Measurements from ENCODE around the gene SAFB2.

SAFB2 gene

GRCh38 chr19:5580161-5580571 lies 42.4 kb downstream of the SAFB2 start:
- H3K36me3 Mint-ChIP-seq (ENCODE audit: insufficient read depth), result peaks cover 12% of the 10 kb centered on the region
- H3K9me3 Mint-ChIP-seq, result no peaks in the 10 kb centered on the region
- H3K27ac Mint-ChIP-seq (ENCODE audit: low read depth), result no peak overlapping the region
- H3K4me1 Mint-ChIP-seq, result peaks cover 12% of the 10 kb centered on the region
- no peak for DNase-seq (ENCODE audit: low spot score in 2 of 2)
- no peak overlapping the region for H3K4me3 Mint-ChIP-seq
- no peak for ATAC-seq (replicated peaks; ENCODE audit: extremely low read depth, poor library complexity, severe bottlenecking)
- no peaks in the 10 kb centered on the region for H3K27me3 Mint-ChIP-seq

GRCh38 chr19:5579697-5580096 lies 42.9 kb downstream of the SAFB2 start:
- no peak for DNase-seq (ENCODE audit: low spot score in 2 of 2)
- Mint-ChIP-seq H3K9me3 (no peaks in the 10 kb centered on the region), H3K27me3 (no peaks in the 10 kb centered on the region), H3K4me3 (no peak overlapping the region), H3K36me3 (ENCODE audit: insufficient read depth) (peaks cover 10% of the 10 kb centered on the region), H3K27ac (ENCODE audit: low read depth) (peak overlapping the region; percentile 35), H3K4me1 (peaks cover 12% of the 10 kb centered on the region)
- no peak for ATAC-seq (replicated peaks; ENCODE audit: extremely low read depth, poor library complexity, severe bottlenecking)

GRCh38 chr19:5579286-5579685 lies 43.3 kb downstream of the SAFB2 start:
- no peaks in the 10 kb centered on the region for H3K9me3 Mint-ChIP-seq
- peaks cover 10% of the 10 kb centered on the region for H3K36me3 Mint-ChIP-seq (ENCODE audit: insufficient read depth)
- no peak for DNase-seq (ENCODE audit: low spot score in 2 of 2)
- H3K27ac Mint-ChIP-seq (ENCODE audit: low read depth), result peak overlapping the region; percentile 35
- H3K4me3 Mint-ChIP-seq, result no peak overlapping the region
- H3K27me3 Mint-ChIP-seq, result no peaks in the 10 kb centered on the region
- no peak for ATAC-seq (replicated peaks; ENCODE audit: extremely low read depth, poor library complexity, severe bottlenecking)
- peaks cover 12% of the 10 kb centered on the region for H3K4me1 Mint-ChIP-seq

GRCh38 chr19:5578097-5578846 lies 44.3 kb downstream of the SAFB2 start:
- Mint-ChIP-seq H3K36me3 (ENCODE audit: insufficient read depth) (peaks cover 5% of the 10 kb centered on the region), H3K4me1 (peaks cover 12% of the 10 kb centered on the region), H3K4me3 (peak overlapping the region; percentile 4), H3K27ac (ENCODE audit: low read depth) (peak overlapping the region; percentile 81), H3K9me3 (no peaks in the 10 kb centered on the region), H3K27me3 (no peaks in the 10 kb centered on the region)
- ATAC-seq (replicated peaks; ENCODE audit: extremely low read depth, poor library complexity, severe bottlenecking), result peak; percentile 65
- peak; percentile 39 to 65 for DNase-seq (ENCODE audit: low spot score in 2 of 2)

- Mint-ChIP-seq H3K27me3 (no peaks in the 10 kb centered on the region), H3K36me3 (ENCODE audit: insufficient read depth) (peaks cover 2% of the 10 kb centered on the region), H3K4me1 (peaks cover 12% of the 10 kb centered on the region), H3K4me3 (no peak overlapping the region), H3K9me3 (no peaks in the 10 kb centered on the region), H3K27ac (ENCODE audit: low read depth) (no peak overlapping the region)
- ATAC-seq (replicated peaks; ENCODE audit: extremely low read depth, poor library complexity, severe bottlenecking) (no peak), DNase-seq (ENCODE audit: low spot score in 2 of 2) (no peak)
Measured at GRCh38 chr19:5575590-5575989, 47.0 kb downstream of the SAFB2 start.

DNA sequence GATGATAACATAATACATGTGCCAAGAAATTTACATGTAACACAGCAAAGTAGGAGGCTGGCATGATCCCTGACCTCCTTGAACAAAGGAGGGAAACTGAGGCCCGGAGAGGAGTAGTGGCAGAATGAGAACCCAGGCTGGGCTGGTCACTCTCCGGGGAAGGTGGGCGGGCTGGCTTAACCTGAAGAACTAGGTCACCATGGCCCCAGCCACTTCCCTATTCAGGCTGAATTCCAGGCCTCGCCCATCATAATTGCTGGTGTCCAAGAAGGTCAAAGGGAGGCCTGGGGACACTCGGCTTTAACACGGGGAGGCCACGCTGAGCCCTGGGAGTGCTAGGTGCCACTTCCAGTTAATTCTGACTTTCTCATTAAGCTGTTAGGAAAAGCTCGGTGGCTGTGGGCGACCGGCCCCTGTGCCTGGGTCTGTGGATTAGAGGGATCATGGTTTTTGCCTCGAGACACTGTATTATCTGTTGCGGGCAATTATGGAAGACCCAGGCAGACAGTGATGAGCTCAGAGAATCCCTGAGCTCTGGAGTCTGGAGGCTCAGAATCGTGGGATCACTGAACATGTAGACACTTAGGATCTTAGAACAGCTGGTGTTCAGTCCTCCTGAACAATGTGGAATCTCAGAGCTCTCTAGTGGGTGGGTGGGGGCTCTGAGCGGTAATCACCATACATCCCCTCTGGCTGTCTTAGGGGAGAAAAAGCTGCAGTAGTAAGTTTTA lies 49.9 kb downstream of the SAFB2 start:
- H3K27ac Mint-ChIP-seq (ENCODE audit: low read depth), result no peak overlapping the region
- no peaks in the 10 kb centered on the region for H3K27me3 Mint-ChIP-seq
- DNase-seq (ENCODE audit: low spot score in 2 of 2) (no peak), ATAC-seq (replicated peaks; ENCODE audit: extremely low read depth, poor library complexity, severe bottlenecking) (no peak)
- peaks cover 2% of the 10 kb centered on the region for H3K4me1 Mint-ChIP-seq
- H3K9me3 Mint-ChIP-seq, result no peaks in the 10 kb centered on the region
- H3K36me3 Mint-ChIP-seq (ENCODE audit: insufficient read depth), result peaks cover 2% of the 10 kb centered on the region
- H3K4me3 Mint-ChIP-seq, result no peak overlapping the region

DNA sequence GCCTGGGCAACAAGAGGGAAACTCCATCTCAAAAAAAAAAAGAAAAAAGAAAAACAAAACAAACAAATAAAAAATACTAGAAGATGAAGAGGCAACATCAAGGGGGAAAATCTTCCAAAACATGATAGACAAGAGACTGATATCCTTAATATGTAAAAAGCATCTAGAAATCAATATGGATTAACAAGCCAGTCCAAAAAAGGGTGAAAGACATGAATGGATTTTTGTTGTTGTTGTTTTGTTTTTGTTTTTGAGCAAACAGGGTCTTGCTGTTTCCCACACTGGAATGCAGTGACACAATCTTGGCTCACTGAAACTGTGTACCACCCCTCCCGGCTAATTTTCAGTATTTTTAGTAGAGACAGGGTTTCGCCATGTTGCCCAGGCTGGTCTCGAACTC lies 50.8 kb downstream of the SAFB2 start:
- no peak overlapping the region for H3K4me3 Mint-ChIP-seq
- H3K9me3 Mint-ChIP-seq, result no peaks in the 10 kb centered on the region
- no peak overlapping the region for H3K27ac Mint-ChIP-seq (ENCODE audit: low read depth)
- H3K27me3 Mint-ChIP-seq, result no peaks in the 10 kb centered on the region
- DNase-seq (ENCODE audit: low spot score in 2 of 2) (no peak), ATAC-seq (replicated peaks; ENCODE audit: extremely low read depth, poor library complexity, severe bottlenecking) (no peak)
- no peaks in the 10 kb centered on the region for H3K4me1 Mint-ChIP-seq
- H3K36me3 Mint-ChIP-seq (ENCODE audit: insufficient read depth), result peaks cover 2% of the 10 kb centered on the region

DNA sequence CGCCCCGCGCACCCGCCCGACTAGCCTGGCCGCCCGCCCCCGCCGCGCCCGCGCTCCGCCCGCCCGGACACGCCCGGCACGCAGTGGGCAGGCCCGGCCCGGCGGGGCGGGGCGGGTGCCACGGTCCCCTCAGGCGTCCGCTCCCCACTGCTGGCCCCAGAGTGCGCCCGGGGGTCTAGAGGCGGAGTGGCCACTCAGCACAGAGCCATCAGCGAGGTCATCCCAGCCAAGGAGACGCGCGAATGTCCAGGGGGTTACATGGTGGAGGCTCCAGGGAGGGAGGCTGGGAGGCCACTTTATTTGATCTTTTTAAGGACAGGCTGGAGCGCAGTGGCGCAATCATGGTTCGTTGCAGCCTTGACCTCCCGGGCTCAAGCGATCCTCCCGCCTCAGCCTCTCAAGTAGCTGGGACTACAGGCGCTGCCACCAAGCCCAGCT lies 54.6 kb downstream of the SAFB2 start:
- no peak for ATAC-seq (replicated peaks; ENCODE audit: extremely low read depth, poor library complexity, severe bottlenecking)
- H3K9me3 Mint-ChIP-seq, result no peaks in the 10 kb centered on the region
- no peaks in the 10 kb centered on the region for H3K4me1 Mint-ChIP-seq
- H3K4me3 Mint-ChIP-seq, result no peak overlapping the region
- H3K27ac Mint-ChIP-seq (ENCODE audit: low read depth), result no peak overlapping the region
- DNase-seq (ENCODE audit: low spot score in 2 of 2), result no peak
- H3K27me3 Mint-ChIP-seq, result peaks cover 3% of the 10 kb centered on the region
- peaks cover 2% of the 10 kb centered on the region for H3K36me3 Mint-ChIP-seq (ENCODE audit: insufficient read depth)

GRCh38 chr19:5567360-5567969 lies 55.1 kb downstream of the SAFB2 start, which contains the start of gene TINCR:
TSS of gene TINCR (minus strand) at chr19:5567953.
- peaks cover 9% of the 10 kb centered on the region for H3K27me3 Mint-ChIP-seq
- no peak within 1 kb of the TSS for H3K27ac Mint-ChIP-seq (ENCODE audit: low read depth)
- no peak within 1 kb of the TSS for H3K4me3 Mint-ChIP-seq
- no peak for DNase-seq (ENCODE audit: low spot score in 2 of 2)
- no peaks in the 10 kb centered on the region for H3K4me1 Mint-ChIP-seq
- no peaks in the 10 kb centered on the region for H3K9me3 Mint-ChIP-seq
- peaks cover 2% of the 10 kb centered on the region for H3K36me3 Mint-ChIP-seq (ENCODE audit: insufficient read depth)
- no peak for ATAC-seq (replicated peaks; ENCODE audit: extremely low read depth, poor library complexity, severe bottlenecking)

DNA sequence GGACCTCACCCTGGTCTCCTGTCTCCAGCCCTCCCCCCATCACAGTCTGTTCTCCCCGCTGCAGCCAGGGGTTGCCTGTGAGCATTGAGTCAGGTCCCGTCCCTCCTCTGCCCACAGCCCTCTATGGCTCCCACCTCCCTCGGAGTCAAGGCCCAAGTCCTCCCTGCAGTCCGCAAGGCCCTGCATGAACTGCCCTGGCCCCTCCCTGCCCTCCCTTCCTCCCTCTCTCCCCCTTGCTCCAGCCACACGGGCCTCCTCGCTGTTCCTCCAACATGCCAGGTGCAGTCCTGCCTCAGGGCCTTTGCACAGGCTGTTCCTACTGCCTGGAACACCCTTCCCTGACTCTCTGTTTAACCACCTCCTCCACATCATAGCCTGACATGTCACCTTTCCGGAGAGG lies 57.6 kb downstream of the SAFB2 start:
- no peaks in the 10 kb centered on the region for H3K9me3 Mint-ChIP-seq
- ATAC-seq (replicated peaks; ENCODE audit: extremely low read depth, poor library complexity, severe bottlenecking), result no peak
- H3K4me1 Mint-ChIP-seq, result no peaks in the 10 kb centered on the region
- H3K4me3 Mint-ChIP-seq, result no peak overlapping the region
- peaks cover 15% of the 10 kb centered on the region for H3K27me3 Mint-ChIP-seq
- H3K36me3 Mint-ChIP-seq (ENCODE audit: insufficient read depth), result peaks cover 1% of the 10 kb centered on the region
- no peak for DNase-seq (ENCODE audit: low spot score in 2 of 2)
- no peak overlapping the region for H3K27ac Mint-ChIP-seq (ENCODE audit: low read depth)

DNA sequence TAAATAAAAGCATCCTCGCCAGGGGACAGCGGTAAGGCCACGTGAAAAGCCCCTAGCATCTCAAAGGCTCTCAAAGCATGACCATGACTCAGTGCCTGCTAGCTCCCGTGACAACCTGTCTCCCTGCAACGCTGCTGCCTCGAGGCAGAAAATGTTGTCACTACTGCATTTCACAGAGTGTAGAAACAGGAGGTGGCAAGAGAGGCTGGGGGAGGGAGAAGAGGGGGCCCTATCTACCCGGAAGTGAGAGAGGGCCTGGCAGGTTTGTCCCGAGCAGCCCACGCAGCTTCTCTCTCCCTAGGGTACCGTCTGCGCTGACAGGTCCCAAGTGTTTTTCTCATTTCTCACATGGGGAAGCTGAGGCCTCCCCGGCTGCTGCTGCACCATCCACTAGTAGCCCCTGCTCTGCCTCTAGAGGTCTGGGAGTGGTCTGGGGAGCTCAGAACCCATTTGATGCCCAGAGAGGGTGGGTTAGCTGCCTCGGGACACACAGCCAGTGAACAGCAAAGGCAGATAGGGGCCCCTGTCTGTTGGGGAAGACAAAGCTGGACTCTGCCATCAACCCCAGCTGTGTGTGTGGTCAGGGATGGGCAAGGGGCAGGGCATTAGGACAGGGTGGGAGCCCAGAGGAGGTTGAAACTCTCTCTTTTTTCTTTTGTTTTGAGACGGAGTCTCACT lies 58.5 kb downstream of the SAFB2 start:
- ATAC-seq (replicated peaks; ENCODE audit: extremely low read depth, poor library complexity, severe bottlenecking) (no peak), DNase-seq (ENCODE audit: low spot score in 2 of 2) (no peak)
- no peak overlapping the region for H3K4me3 Mint-ChIP-seq
- no peaks in the 10 kb centered on the region for H3K4me1 Mint-ChIP-seq
- H3K36me3 Mint-ChIP-seq (ENCODE audit: insufficient read depth), result peaks cover 1% of the 10 kb centered on the region
- no peaks in the 10 kb centered on the region for H3K9me3 Mint-ChIP-seq
- no peak overlapping the region for H3K27ac Mint-ChIP-seq (ENCODE audit: low read depth)
- peaks cover 15% of the 10 kb centered on the region for H3K27me3 Mint-ChIP-seq

- ATAC-seq (replicated peaks; ENCODE audit: extremely low read depth, poor library complexity, severe bottlenecking) (no peak), DNase-seq (ENCODE audit: low spot score in 2 of 2) (no peak)
- H3K27ac Mint-ChIP-seq (ENCODE audit: low read depth), result peak overlapping the region; percentile 26
- no peaks in the 10 kb centered on the region for H3K4me1 Mint-ChIP-seq
- H3K36me3 Mint-ChIP-seq (ENCODE audit: insufficient read depth), result peaks cover 1% of the 10 kb centered on the region
- H3K27me3 Mint-ChIP-seq, result peaks cover 23% of the 10 kb centered on the region
- no peak overlapping the region for H3K4me3 Mint-ChIP-seq
- H3K9me3 Mint-ChIP-seq, result no peaks in the 10 kb centered on the region
Measured at GRCh38 chr19:5563008-5563431, 59.6 kb downstream of the SAFB2 start.
